Measurements from ENCODE around the gene IAPP. TPM values are rescaled to one million over a fixed set of nuclear protein-coding genes. Genes with fewer than 3 reads are reported as not detected.
"Not testable (repeated sequence)": the region's sequence is repeated elsewhere in the genome, so short reads cannot be mapped to it uniquely, and the experiment has no call there.

The IAPP gene
- total RNA-seq, 1 donor from 2014 or later, result under 0.01 TPM

DNA sequence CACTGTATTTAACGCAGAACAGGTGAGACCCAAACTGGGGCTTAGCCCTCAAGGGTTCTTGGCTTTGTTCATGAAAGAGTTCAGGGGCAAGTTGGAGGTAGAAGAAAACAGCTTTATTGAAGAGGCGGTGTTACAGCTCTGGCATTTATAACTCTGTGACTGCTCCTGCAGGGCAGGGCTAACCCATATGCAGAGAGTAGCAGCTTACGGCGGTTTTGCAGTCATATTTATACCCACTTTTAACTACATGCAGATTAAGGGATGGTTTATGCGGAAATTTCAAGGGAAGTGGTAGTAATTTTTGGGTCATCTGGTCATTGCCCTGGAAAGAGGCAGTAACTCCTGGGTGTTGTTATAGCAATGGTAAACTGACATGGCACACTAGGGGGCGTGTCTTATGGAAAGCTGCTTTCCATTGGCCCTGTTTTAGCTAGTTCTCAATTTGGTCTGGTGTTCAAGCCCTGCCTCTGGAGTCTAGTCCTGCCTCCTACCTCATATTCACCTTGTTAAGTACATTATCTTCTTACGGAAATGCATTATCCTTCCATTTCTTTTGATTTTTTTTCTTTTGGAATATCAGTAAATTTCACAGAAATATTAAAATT is 1.8 kb upstream of the IAPP start:
- FAIRE-seq (no peak), DNase-seq (ENCODE audit: low spot score in 2 of 2) (no peak)

DNA sequence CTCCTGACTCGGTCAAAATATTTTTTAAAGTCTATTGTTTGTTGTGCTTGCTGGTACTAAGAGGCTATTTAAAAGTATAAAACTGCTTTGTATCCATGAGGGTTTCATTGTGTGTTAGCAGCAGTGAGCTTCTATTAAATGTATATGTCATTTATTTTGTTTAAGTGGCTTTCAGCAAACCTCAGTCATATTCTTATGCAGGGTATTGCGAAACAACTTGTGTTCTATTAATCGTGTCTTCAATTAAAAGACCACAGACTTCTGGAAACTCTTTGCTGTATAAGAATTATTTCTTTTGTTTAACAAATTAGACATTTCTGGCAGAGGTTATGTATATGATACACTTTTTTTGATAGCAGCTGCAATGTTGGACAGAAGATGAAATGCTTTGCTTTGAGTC is 6.5 kb downstream of the IAPP start:
- DNase-seq (ENCODE audit: low spot score in 2 of 2) (no peak), FAIRE-seq (no peak)

DNA sequence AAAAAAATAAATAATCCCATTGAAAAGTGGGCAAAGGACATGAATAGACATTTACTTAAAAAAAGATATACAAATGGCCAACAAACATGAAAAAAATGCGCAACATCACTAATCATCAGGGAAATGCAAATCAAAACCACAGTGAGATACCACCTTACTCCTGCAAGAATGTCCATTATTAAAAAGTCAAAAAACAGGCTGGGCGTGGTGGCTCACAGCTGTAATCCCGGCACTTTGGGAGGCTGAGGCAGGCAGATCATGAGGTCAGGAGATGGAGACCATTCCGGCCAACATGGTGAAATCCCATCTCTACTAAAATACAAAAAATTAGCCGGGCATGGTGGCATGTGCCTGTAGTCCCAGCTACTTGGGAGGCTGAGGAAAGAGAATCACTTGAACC is 8.6 kb downstream of the IAPP start:
- DNase-seq (ENCODE audit: low spot score in 2 of 2); FAIRE-seq: not testable (repeated sequence)

DNA sequence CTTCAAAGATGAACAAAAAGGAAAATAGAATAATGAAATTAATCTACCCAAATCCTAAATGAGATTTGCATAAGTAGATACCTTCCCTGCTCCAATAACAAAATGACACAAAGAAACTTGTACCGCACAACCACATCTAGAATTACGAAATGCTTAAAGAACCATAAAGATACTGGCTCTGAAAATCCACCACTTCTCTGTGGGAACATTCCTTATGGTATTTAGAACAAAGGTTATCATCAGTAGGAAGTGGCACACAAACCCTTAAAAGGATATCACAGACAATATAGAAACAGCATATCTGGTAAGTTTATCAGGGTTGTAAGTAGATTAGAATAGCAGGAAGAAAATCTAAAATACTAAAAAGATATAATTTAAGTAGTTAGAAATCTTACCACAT is 11.6 kb downstream of the IAPP start:
- FAIRE-seq, result no peak
- DNase-seq (ENCODE audit: low spot score in 2 of 2), result no peak

DNA sequence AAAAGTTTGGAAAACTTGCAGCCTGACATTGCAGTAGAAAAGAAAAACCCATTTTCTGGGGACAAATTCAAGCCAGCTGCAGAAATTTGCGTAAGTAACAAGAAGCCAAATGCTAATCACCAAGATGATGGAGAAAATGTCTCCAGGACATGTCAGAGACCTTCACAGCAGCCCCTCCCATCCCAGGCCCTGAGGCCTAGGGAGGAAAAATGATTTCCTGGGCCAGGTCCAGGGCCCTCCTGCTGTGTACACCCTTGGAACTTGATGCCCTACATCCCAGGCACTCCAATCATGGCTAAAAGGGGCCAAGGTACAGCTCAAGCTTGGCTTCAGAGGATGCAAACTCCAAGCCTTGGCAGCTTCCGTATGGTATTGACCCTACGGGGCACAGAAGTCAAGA is 14.5 kb downstream of the IAPP start:
- DNase-seq (ENCODE audit: low spot score in 2 of 2) (no peak), FAIRE-seq (no peak)

DNA sequence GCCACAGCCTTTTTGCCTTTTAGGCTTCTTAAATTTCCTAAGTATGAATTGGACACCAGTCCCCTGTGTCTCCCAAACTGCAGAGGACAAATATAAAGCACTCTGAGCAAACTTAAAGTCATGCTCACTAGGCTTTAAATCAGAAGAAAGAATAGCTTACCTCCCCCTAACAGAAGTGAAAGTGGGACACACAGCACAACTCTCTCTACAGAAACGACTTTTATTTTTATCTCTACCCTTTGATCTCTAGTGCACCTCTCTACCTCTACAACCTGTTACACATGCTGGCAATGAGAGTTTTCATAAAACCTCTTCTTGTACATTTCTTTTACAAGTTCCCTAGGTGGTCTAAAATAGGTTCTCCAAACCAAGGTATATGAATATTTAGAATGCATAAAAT is 19.7 kb downstream of the IAPP start:
- DNase-seq (ENCODE audit: low spot score in 2 of 2) (no peak), FAIRE-seq (no peak)

DNA sequence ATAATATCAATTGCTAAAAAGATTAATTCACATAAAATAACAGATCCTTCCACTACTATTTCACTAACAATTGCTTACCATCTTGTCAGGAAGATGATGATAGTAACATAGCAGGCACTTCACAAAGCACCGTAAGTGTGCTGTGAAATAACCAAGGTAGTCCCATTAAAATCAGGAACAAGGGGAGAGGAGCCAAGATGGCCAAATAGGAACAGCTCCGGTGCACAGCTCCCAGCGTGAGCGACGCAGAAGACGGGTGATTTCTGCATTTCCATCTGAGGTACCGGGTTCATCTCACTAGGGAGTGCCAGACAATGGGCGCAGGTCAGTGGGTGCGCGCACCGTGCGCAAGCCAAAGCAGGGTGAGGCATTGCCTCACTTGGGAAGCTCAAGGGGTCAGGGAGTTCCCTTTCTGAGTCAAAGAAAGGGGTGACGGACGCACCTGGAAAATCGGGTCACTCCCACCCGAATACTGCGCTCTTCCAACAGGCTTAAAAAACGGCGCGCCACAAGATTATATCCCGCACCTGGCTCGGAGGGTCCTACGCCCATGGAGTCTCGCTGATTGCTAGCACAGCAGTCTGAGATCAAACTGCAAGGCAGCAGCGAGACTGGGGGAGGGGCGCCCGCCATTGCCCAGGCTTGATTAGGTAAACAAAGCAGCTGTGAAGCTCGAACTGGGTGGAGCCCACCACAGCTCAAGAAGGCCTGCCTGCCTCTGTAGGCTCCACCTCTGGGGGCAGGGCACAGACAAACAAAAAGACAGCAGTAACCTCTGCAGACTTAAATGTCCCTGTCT is 22.3 kb downstream of the IAPP start:
- FAIRE-seq; DNase-seq (ENCODE audit: low spot score in 2 of 2): not testable (repeated sequence)

DNA sequence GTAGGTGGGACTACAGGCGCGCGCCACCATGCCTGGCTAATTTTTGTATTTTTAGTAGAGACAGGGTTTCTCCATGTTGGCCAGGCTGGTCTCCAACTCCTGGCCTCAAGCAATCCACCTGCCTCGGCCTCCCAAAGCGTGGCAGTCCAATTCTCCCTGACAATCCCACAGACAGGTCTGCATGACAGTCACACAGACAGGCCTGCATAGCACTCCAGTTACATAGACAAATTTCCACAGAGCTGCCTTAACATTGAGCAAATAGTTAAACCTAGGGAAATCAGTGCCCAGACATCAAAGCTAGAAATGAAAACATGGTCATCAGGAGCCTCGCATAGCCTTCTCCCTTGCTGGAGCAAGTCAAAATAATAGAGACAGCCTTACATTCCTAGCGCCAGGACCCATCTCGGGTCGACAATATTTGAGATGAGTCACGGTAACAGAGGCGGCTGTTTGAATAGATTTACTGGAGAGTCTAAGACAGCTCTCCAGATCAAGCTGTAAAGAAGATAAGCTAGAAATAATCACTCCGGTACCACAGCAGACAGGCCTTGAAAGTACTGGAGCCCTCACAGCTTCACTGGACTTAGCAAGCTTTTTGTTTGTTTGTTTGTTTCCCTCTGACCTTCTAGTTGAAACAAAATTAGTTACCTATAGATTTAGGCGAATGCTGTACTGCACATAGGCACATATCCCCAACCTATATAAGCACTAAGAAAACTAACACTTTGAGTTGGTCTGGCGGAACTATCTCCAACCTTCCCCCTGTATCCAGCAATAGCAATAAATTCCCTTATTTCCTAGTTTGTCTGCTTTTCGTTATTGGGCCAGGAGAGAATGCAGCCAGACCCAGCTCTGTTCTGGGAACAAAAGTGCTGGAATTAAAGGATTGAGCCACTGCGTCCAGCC is 40.9 kb downstream of the IAPP start:
- DNase-seq (ENCODE audit: low spot score in 2 of 2) (no peak), FAIRE-seq (no peak)

DNA sequence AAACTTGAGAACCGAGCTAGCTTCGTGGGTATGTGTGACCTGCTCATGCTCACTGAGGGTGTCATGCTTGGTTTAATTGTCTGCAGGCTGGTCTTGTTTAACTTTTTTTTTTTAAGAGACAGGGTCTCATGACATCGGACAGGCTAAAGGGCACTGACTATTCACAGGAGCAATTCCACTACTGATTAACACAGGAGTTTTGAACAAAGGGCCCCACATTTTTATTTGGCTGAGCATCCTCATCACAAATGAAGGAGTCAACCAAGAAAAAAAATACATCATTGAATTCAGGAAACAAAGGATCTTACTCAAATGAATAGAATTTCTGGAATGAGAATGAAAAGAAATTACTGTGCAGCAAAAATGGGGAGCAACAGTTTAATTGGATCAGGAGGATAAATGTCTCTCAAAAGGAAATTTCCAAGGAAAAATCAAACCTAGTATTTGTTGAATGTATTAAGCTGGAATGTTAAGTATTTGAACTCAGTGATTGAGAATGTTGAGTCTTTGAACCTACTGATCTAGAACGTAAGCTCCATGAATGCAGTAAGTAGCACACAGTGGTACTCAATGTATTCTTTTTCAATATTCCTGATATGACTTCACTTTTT is 43.9 kb downstream of the IAPP start:
- DNase-seq (ENCODE audit: low spot score in 2 of 2) (no peak), FAIRE-seq (no peak)

DNA sequence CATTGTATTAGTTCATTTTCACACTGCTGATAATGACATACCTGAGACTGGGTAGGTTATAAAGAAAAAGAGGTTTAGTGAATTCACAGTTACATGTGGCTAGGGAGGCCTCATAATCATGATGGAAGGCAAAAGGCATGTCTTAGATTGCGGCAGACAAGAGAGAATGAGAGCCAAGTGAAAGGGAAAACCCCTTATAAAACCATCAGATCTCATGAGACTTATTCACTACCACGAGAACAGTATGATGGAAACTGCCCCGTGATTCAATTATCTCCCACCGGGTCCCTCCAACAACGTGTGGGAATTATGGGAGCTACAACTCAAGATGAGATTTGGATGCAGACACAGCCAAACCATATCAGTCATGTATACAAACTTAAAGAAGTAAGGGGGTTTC is 45.7 kb downstream of the IAPP start:
- FAIRE-seq; DNase-seq (ENCODE audit: low spot score in 2 of 2): not testable (repeated sequence)

DNA sequence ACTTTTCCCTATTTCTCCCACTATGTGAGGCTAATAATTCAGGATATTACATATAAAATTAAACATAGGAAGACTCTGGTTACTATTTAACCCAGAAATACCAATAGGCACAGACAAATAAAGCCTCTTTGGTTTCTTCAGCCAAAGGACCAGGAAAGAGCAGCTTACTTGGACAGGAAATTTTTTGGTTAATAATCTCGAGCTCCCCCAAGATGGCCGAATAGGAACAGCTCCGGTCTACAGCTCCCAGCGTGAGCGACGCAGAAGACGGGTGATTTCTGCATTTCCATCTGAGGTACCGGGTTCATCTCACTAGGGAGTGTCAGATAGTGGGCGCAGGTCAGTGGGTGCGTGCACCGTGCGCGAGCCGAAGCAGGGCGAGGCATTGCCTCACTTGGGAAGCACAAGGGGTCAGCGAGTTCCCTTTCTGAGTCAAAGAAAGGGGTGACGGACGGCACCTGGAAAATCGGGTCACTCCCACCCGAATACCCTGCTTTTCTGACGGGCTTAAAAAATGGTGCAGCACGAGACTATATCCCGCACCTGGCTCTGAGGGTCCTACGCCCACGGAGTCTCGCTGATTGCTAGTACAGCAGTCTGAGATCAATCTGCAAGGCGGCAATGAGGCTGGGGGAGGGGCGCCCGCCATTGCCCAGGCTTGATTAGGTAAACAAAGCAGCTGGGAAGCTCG is 46.5 kb downstream of the IAPP start:
- not testable (repeated sequence) for DNase-seq (ENCODE audit: low spot score in 2 of 2); FAIRE-seq

DNA sequence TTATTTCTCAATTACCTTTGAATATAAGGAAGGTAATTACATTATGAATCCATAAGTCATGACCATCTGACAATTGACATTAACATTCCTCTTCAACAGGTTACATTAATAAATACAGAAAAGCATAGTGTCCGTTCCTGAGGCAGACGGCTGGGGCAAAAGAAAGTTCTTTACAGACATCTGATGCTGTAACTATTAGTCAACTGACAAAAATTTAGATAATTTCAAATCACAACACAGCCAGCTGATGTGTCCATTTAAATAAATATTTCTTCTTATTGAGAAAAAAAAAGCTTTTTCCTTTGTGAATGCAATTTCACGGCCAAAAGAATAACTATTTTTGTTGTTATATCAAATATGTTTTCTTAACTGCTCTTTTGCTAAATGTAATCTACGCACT is 55.5 kb downstream of the IAPP start:
- no peak for FAIRE-seq
- no peak for DNase-seq (ENCODE audit: low spot score in 2 of 2)

Other genes starting within 250 kb of the IAPP start
- gene SLCO1B1, start 241.7 kb upstream of the IAPP start, total RNA-seq, result not detected
- 4.9 TPM for gene SLCO1A2, start 38.0 kb upstream of the IAPP start, total RNA-seq
- gene PYROXD1, start 64.8 kb downstream of the IAPP start, total RNA-seq, result 17.5 TPM
- 33.0 TPM for gene RECQL, start 128.7 kb downstream of the IAPP start, total RNA-seq
- gene GOLT1B, start 128.9 kb downstream of the IAPP start, total RNA-seq, result 47.7 TPM
- 0.41 TPM for gene SPX, start 153.4 kb downstream of the IAPP start, total RNA-seq
- gene GYS2, start 231.9 kb downstream of the IAPP start, total RNA-seq, result not detected

All from frontal cortex (tissue), 4 donors.